Heart right ventricle (tissue), 16 donors: Measurements from ENCODE around the gene SENP6. TPM values are rescaled to one million over a fixed set of nuclear protein-coding genes. Genes with fewer than 3 reads are reported as not detected.
"Not testable (repeated sequence)": the region's sequence is repeated elsewhere in the genome, so short reads cannot be mapped to it uniquely, and the experiment has no call there.

Source experiments
- ATAC-seq, 8 donors: fragments of 200-7000 bp; cut with Tn5 transposase; one replicate each; pipeline ENCODE4 v1.9.1; 2020; ENCODE audit warnings: mild to moderate bottlenecking in 8 of 8, moderate library complexity in 8 of 8, moderate number of reproducible peaks in 1 of 8
- DNase-seq, 2 donors: peaks; one replicate each; pipeline ENCODE4 v3.0.0-alpha.2; 2020
- H3K27ac ChIP-seq, 10 donors: fragments of 200-600 bp; sonication (generic) in 2 of 10; one replicate each; pipeline versions ENCODE4 v1.5.0 to v1.8.0; 2020 to 2022; ENCODE audit warnings: mild to moderate bottlenecking in 3 of 10
- H3K27me3 ChIP-seq, 7 donors: fragments of 200-600 bp; one replicate each; pipeline ENCODE4 v1.8.0; 2021 to 2022; ENCODE audit warnings: mild to moderate bottlenecking in 2 of 7
- H3K36me3 ChIP-seq, 9 donors: fragments of 200-600 bp; sonication (generic) in 1 of 9; one replicate each; pipeline versions ENCODE4 v1.5.0 to v1.8.0; 2020 to 2022; ENCODE audit warnings: mild to moderate bottlenecking in 2 of 9
- H3K4me1 ChIP-seq, 9 donors: fragments of 200-600 bp; sonication (generic) in 1 of 9; one replicate each; pipeline versions ENCODE4 v1.5.0 to v1.8.0; 2020 to 2022; ENCODE audit warnings: mild to moderate bottlenecking in 4 of 9
- H3K4me3 ChIP-seq, 10 donors: fragments of 200-600 bp; sonication (generic) in 2 of 10; one replicate each; pipeline versions ENCODE4 v1.5.0 to v1.8.0; 2020 to 2022; ENCODE audit warnings: mild to moderate bottlenecking in 7 of 10, moderate library complexity in 2 of 10
- H3K9me3 ChIP-seq, 11 donors: fragments of 200-600 bp in 10 of 11; sonication (generic) in 2 of 11; one replicate each; pipeline versions ENCODE4 v1.5.0 to v1.8.0; 2013 to 2022; ENCODE audit warnings: mild to moderate bottlenecking in 2 of 11, control low read depth in 1 of 11, moderate library complexity in 1 of 11
- WGBS, 2 donors: extraction: QIAGEN DNeasy Blood & Tissue Kit; methylation state at CpG; one replicate each; pipeline ENCODE4 v1.1.7; 2013; ENCODE audit warnings: inconsistent platforms in 1 of 2; 5-methylcytosine and 5-hydroxymethylcytosine counted together
- intact Hi-C, 10 donors: fragments of 100-400 bp; cut with DNase I; formaldehyde crosslinking; loops; one replicate each; pipeline versions ENCODE4 v1.11.1 to v1.14.2; 2022
- polyA plus RNA-seq, 2 donors: library from polyadenylated mRNA; stranded (reverse); fragments of 200-250 nt; gene quantifications; one replicate each; pipeline ENCODE4 v1.2.3, GENCODE V29; 2013
- total RNA-seq, 10 donors: library from RNA; stranded (reverse); fragmentation: NEBNext Ultra II Directional in 3 of 10; extraction: Animal tissue kit (Norgen Biotek cat#: 25700) in 3 of 10; gene quantifications; one replicate each; pipeline versions ENCODE4 v1.2.1 to v1.2.4, GENCODE V29; 2021 to 2023
- TF ChIP-seq, protein P1 (sequence below), 9 donors: fragments of 200-600 bp; sonication (generic) in 2 of 9; IDR thresholded peaks; one replicate each; pipeline versions ENCODE4 v1.5.0 to v1.8.0; 2021 to 2022; ENCODE audit warnings: antibody characterized with exemption in 9 of 9, mild to moderate bottlenecking in 5 of 9, moderate library complexity in 1 of 9
- donor health status: Arrhythmogenic right ventricular cardiomyopathy.
- donor health status: ischemic (EF 13 %, LVEDD 7.1; RV severe dilation, severe dysfunction).
- donor health status: healthy with polysubstance abuse.
- donor health status: DM: no; HTN: yes; CAD: no.
- donor health status: DM: no; HTN: no; CAD: no.
- donor health status: ischemic (EF 25% LVEDD 6.9; RV normal size, moderate dysfunction).
- donor health status: ischemic (EF 25% LVEDD 5.7; RV mildly dilated, moderate dysfunction).
- donor health status: healthy.
- donor health status: DM: yes; HTN: yes; CAD: no.
- donor health status: Ischemic cardiomyopathy.
- donor health status: ischemic (EF 35%, LVEDD 5.7; RV mildly dilated, moderate dysfunction).
- donor health status: nonischemic (EF 11% LVEDD 7.7; RV severe dilation, severe dysfunction).
- donor health status: DM: yes; HTN: yes; CAD: no.
- donor health status: PGD.
- donor health status: ischemic (EF 29% LVEDD 5.4; RV normal size, mild dysfunction).
- donor health status: nonischemic (EF 23%, LVEDD 6.1; RV moderate dilation, normal function).

SENP6 gene
- total and polyA plus RNA-seq, 12 donors, result 14.1 to 72.5 (median 62.2) TPM

DNA sequence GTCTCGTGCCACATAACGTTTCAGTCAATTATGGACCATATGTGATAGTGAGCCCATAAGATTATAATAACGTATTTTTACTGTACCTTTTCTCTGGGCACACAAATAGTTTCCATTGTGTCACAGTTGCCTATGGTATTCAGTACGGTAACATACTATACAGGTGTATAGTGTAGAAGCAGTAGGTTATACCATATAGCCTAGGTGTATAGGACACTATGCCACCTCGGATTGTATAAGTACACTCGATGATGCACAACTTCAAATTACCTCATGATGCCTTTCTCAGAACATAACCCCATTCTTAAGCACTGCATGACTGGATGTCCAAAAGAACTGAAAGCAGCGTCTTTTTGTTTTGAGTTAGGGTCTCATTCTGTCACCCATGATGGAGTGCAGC is 87.9 kb downstream of the SENP6 start:
- WGBS, 2 donors, result 82 to 91% methylated on average over 7 of the region's 7 CpGs
- ATAC-seq (peak in 1 of 8 donors; percentile 34), DNase-seq (no peak)
- Histone ChIP-seq H3K27me3 (no peaks in the 10 kb centered on the region), H3K4me3 (no peak overlapping the region), H3K4me1 (no peaks in the 10 kb centered on the region), H3K27ac (no peak overlapping the region), H3K9me3 (no peaks in the 10 kb centered on the region), H3K36me3 (peaks cover 0 to 80% (median 15%) of the 10 kb centered on the region in 9 donors)
- TF ChIP-seq, protein P1, sequence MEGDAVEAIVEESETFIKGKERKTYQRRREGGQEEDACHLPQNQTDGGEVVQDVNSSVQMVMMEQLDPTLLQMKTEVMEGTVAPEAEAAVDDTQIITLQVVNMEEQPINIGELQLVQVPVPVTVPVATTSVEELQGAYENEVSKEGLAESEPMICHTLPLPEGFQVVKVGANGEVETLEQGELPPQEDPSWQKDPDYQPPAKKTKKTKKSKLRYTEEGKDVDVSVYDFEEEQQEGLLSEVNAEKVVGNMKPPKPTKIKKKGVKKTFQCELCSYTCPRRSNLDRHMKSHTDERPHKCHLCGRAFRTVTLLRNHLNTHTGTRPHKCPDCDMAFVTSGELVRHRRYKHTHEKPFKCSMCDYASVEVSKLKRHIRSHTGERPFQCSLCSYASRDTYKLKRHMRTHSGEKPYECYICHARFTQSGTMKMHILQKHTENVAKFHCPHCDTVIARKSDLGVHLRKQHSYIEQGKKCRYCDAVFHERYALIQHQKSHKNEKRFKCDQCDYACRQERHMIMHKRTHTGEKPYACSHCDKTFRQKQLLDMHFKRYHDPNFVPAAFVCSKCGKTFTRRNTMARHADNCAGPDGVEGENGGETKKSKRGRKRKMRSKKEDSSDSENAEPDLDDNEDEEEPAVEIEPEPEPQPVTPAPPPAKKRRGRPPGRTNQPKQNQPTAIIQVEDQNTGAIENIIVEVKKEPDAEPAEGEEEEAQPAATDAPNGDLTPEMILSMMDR (IDR thresholded peaks at IDR 0.05), result no peak
- intact Hi-C loops, result no loop called here

DNA sequence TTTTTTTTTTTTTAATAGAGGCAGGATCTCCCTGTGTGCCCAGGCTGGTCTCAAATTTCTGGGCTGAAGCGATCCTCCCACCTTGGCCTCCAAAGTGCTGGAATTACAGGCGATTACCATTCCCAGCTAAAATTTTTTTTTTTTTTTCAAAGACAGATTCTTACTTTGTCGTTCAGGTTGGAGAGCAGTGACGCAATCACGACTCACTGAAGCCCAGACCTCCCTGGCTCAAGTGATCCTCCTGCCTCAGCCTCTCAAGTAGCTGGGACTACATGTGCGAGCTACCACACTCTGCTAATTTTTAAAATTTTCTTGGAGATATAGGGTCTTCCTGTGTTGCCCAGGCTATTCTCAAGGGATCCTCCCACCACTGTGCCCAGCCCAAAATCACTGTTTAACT is 89.3 kb downstream of the SENP6 start:
- WGBS, 2 donors, result 95 to 96% methylated on average over 6 of the region's 6 CpGs
- no peaks in the 10 kb centered on the region for H3K27me3 ChIP-seq
- intact Hi-C loops, result no loop called here
- DNase-seq (no peak), ATAC-seq (no peak)
- TF ChIP-seq, protein P1 (IDR thresholded peaks at IDR 0.05), result no peak
- H3K27ac ChIP-seq, result no peak overlapping the region
- H3K36me3 ChIP-seq, result peaks cover 0 to 94% (median 22%) of the 10 kb centered on the region in 9 donors
- no peaks in the 10 kb centered on the region for H3K4me1 ChIP-seq
- no peaks in the 10 kb centered on the region for H3K9me3 ChIP-seq
- H3K4me3 ChIP-seq, result no peak overlapping the region

DNA sequence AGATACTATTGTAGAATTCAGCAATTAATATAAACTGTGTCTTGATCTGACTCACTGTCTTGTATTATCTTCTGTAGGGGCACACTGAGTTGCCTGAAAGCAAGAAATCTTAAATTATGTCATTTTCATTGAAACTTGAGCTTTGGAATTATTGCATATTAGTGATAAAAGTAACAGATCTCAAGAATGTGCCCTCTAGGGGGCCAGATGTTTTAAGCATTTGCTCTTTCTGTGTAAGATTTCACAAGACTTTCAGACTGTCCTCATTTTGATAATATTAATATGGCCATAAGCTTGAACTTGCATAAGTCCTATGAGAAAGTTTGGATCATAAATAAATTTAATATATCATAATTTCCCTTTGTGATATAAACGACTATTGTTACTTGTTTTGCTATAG is 91.9 kb downstream of the SENP6 start:
- WGBS, 2 donors, result 81 to 91% methylated on average over 1 of the region's 1 CpG
- no peak for ATAC-seq
- Histone ChIP-seq H3K4me3 (no peak overlapping the region), H3K27ac (no peak overlapping the region), H3K27me3 (no peaks in the 10 kb centered on the region), H3K36me3 (peaks cover 0 to 96% (median 45%) of the 10 kb centered on the region in 9 donors), H3K4me1 (peaks cover 0 to 7% (median 0%) of the 10 kb centered on the region in 9 donors), H3K9me3 (no peaks in the 10 kb centered on the region)
- intact Hi-C loops, result no loop called here
- no peak for DNase-seq
- TF ChIP-seq, protein P1 (IDR thresholded peaks at IDR 0.05), result no peak

DNA sequence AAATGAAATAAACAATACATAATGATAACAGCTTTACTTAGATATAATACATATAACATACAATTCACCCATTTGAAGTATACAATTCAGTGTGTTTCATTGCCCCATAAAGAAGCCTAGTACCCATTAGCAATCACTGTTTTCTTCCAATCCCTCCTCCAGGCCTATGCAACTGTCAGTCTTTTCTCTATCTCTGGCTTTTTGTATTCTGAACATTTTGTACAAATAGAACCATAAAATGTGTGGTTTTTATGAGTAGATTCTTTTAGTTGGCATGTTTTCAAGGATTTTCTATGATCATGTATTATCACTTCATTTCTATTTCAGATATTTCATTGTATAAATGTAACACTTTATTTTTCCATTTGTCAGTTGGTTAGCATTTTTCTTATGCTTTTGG is 92.7 kb downstream of the SENP6 start:
- intact Hi-C loops, result no loop called here
- Histone ChIP-seq H3K4me3 (no peak overlapping the region), H3K27me3 (no peaks in the 10 kb centered on the region), H3K27ac (no peak overlapping the region), H3K4me1 (peaks cover 0 to 7% (median 0%) of the 10 kb centered on the region in 9 donors), H3K36me3 (peaks cover 0 to 96% (median 37%) of the 10 kb centered on the region in 9 donors), H3K9me3 (no peaks in the 10 kb centered on the region)
- ATAC-seq, result no peak
- TF ChIP-seq, protein P1 (IDR thresholded peaks at IDR 0.05), result no peak
- DNase-seq, result no peak

DNA sequence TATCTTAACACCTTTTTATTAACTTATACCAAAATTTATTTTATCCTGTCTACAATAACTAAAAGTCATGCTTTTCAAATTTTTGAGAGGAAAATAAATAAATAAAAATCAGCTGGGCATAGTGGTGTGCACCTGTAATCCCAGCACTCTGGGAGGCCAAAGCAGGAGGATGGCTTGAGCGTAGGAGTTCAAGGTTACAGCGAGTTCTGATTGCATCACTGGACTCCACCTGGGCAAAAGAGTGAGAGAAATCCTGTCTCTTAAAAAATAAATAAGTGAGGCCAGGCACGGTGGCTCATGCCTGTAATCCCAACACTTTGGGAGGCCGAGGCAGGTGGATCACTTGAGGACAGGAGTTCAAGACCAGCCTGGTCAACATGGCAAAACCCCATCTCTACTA is 106.7 kb downstream of the SENP6 start:
- H3K9me3 ChIP-seq, ATAC-seq, H3K4me1 ChIP-seq, intact Hi-C loops, DNase-seq, H3K27me3 ChIP-seq, H3K27ac ChIP-seq, H3K4me3 ChIP-seq: not testable (repeated sequence)
- H3K36me3 ChIP-seq, result peaks cover 0 to 92% (median 23%) of the 10 kb centered on the region in 9 donors
- WGBS, 2 donors, result 98 to 99% methylated on average over 4 of the region's 4 CpGs
